A673 (cell line): ENCODE measurements around the gene PTK7. TPM values are rescaled to one million over a fixed set of nuclear protein-coding genes. Genes with fewer than 3 reads are reported as not detected.
A peak's percentile ranks its signal among the peaks of the same experiment; 100 is the strongest.

Experiments
- BruUV-seq: library from RNA; stranded (reverse); fragments of 400-500 nt; replicated peaks from 2 replicates; lab custom pipeline; 2021; lab: Mats Ljungman, UMichigan
- CTCF ChIA-PET: fragments of 300-600 bp; sonication (Branson Sonifier 250); formaldehyde crosslinking; loops from one replicate; lab custom pipeline; 2022; ENCODE audit warnings: antibody characterized with exemption; lab: Charles Lee
- POLR2A ChIA-PET: fragments of 300-600 bp; sonication (Branson Sonifier 250); formaldehyde crosslinking; loops from one replicate; lab custom pipeline; 2022; ENCODE audit warnings: antibody characterized with exemption; ENCODE audit not compliant: low non-redundant PET; lab: Charles Lee
- DNase-seq: peaks from one replicate; pipeline ENCODE4 v3.0.0-alpha.2; 2015; ENCODE audit warnings: low spot score
- H3K27ac ChIP-seq: fragments of 200-600 bp; sonication (generic); 2 replicates; pipeline ENCODE4 v1.5.1; 2016; ENCODE audit warnings: mixed run types, low read depth, mild to moderate bottlenecking, mixed read lengths, antibody characterized with exemption, low read length; ENCODE audit not compliant: poor library complexity, severe bottlenecking
- H3K27me3 ChIP-seq: fragments of 200-600 bp; sonication (generic); replicated peaks from 2 replicates; pipeline ENCODE4 v1.6.1; 2017; ENCODE audit warnings: mixed run types, low read depth, mild to moderate bottlenecking, mixed read lengths, antibody characterized with exemption, low read length; ENCODE audit not compliant: insufficient read depth, poor library complexity
- H3K36me3 ChIP-seq: fragments of 200-600 bp; sonication (generic); 2 replicates; pipeline ENCODE4 v1.6.1; 2016; ENCODE audit warnings: mixed run types, mild to moderate bottlenecking, mixed read lengths, antibody characterized with exemption, low read length; ENCODE audit not compliant: insufficient read depth, poor library complexity, severe bottlenecking
- H3K4me1 ChIP-seq: fragments of 200-600 bp; sonication (generic); 2 replicates; pipeline ENCODE4 v1.6.1; 2017; ENCODE audit warnings: mixed run types, mild to moderate bottlenecking, mixed read lengths, antibody characterized with exemption, low read length; ENCODE audit not compliant: insufficient read depth, poor library complexity, severe bottlenecking
- H3K4me3 ChIP-seq: fragments of 200-600 bp; sonication (generic); 2 replicates; pipeline ENCODE4 v1.5.1; 2016; ENCODE audit warnings: low read depth, mixed run types, mild to moderate bottlenecking, mixed read lengths, low read length; ENCODE audit not compliant: poor library complexity, severe bottlenecking
- H3K9me3 ChIP-seq: fragments of 200-600 bp; sonication (generic); 2 replicates; pipeline ENCODE4 v1.6.1; 2016; ENCODE audit warnings: mixed run types, low read depth, mild to moderate bottlenecking, mixed read lengths, antibody characterized with exemption, low read length; ENCODE audit not compliant: poor library complexity, severe bottlenecking
- CTCF ChIP-seq: fragments of 300-800, 200-600 bp; sonication (generic); conservative IDR thresholded peaks from 2 replicates; pipeline ENCODE4 v1.5.1; 2017; ENCODE audit warnings: low read depth, mild to moderate bottlenecking, antibody characterized with exemption, low read length, moderate library complexity, mixed read lengths
- EZH2 ChIP-seq: fragments of 200-600 bp; sonication (generic); IDR thresholded peaks from 2 replicates; pipeline ENCODE4 v1.6.1; 2017; ENCODE audit warnings: borderline replicate concordance, low read depth, mild to moderate bottlenecking, mixed read lengths, antibody characterized with exemption, low read length; ENCODE audit not compliant: poor library complexity, severe bottlenecking
- intact Hi-C: fragments of 100-400 bp; cut with micrococcal nuclease; formaldehyde crosslinking; loops from one replicate; pipeline ENCODE4 v1.10.0; 2022; ENCODE audit not compliant: unreplicated experiment
- total RNA-seq: library from RNA; stranded (reverse); gene quantifications from 2 replicates; pipeline ENCODE4 v1.2.3, GENCODE V29; 2021

PTK7 gene
- total RNA-seq, 1 experiment from 2014 or later = 84.5 TPM

- Histone ChIP-seq H3K9me3 (no peaks in the 10 kb centered on the region), H3K27me3 (no peaks in the 10 kb centered on the region), H3K4me3 (peak overlapping the region; percentile 89), H3K36me3 (peaks cover 31% of the 10 kb centered on the region), H3K4me1 (peaks cover 11% of the 10 kb centered on the region), H3K27ac (no peak overlapping the region)
- intact Hi-C loops = no loop called here
- BruUV-seq = no TSS peak
- no peak for DNase-seq
- CTCF ChIA-PET = no interaction called here
- TF ChIP-seq EZH2 = no peak
- TF ChIP-seq CTCF = no peak
- POLR2A ChIA-PET = no interaction called here
These were observed 107.3 kb downstream of the PTK7 start for GRCh38 chr6:43183441-43183840.

GRCh38 chr6:43184268-43184985, 108.3 kb downstream of the PTK7 start:
- no peak overlapping the region for H3K4me3 ChIP-seq
- BruUV-seq = no TSS peak
- DNase-seq = no peak
- POLR2A ChIA-PET = no interaction called here
- no peak for TF ChIP-seq CTCF
- TF ChIP-seq EZH2 = no peak
- no peak overlapping the region for H3K27ac ChIP-seq
- intact Hi-C loops = no loop called here
- H3K4me1 ChIP-seq = peaks cover 11% of the 10 kb centered on the region
- no peaks in the 10 kb centered on the region for H3K9me3 ChIP-seq
- no peaks in the 10 kb centered on the region for H3K27me3 ChIP-seq
- peaks cover 22% of the 10 kb centered on the region for H3K36me3 ChIP-seq
- CTCF ChIA-PET = no interaction called here

GRCh38 chr6:43185391-43185985, 109.4 kb downstream of the PTK7 start:
- Histone ChIP-seq H3K36me3 (peaks cover 20% of the 10 kb centered on the region), H3K4me3 (no peak overlapping the region), H3K4me1 (peaks cover 11% of the 10 kb centered on the region), H3K9me3 (no peaks in the 10 kb centered on the region), H3K27ac (no peak overlapping the region), H3K27me3 (no peaks in the 10 kb centered on the region)
- POLR2A ChIA-PET = no interaction called here
- intact Hi-C loops = no loop called here
- BruUV-seq = no TSS peak
- no peak for DNase-seq
- CTCF ChIA-PET = no interaction called here
- TF ChIP-seq EZH2 = no peak
